Mesendoderm (in vitro differentiated cells): ENCODE data around the gene RHOT2.

ENCODE experiments used
- DNase-seq: peaks from one replicate; pipeline ENCODE4 v3.0.0; 2013
- H2AK5ac ChIP-seq: 2 replicates; pipeline ENCODE4 v1.6.1; 2013; ENCODE audit warnings: low read length, inconsistent platforms
- H2BK120ac ChIP-seq: 2 replicates; pipeline ENCODE4 v1.6.1; 2013; ENCODE audit warnings: low read depth, mild to moderate bottlenecking, low read length, moderate library complexity, mixed read lengths
- H2BK15ac ChIP-seq: replicated peaks from 2 replicates; pipeline ENCODE4 v1.6.1; 2013; ENCODE audit warnings: low read depth, mild to moderate bottlenecking, moderate library complexity
- H2BK5ac ChIP-seq: 2 replicates; pipeline ENCODE4 v1.6.1; 2013; ENCODE audit warnings: low read length, inconsistent platforms
- H3K18ac ChIP-seq: 2 replicates; pipeline ENCODE4 v1.6.1; 2013; ENCODE audit warnings: mild to moderate bottlenecking, low read length, mixed read lengths
- H3K23ac ChIP-seq: one replicate; pipeline ENCODE4 v1.6.1; 2013; ENCODE audit warnings: low read length
- H3K27ac ChIP-seq: 2 replicates; pipeline ENCODE4 v1.5.1; 2013; ENCODE audit warnings: low read depth, mild to moderate bottlenecking, inconsistent platforms, low read length, moderate library complexity
- H3K27me3 ChIP-seq: 2 replicates; pipeline ENCODE4 v1.6.1; 2013; ENCODE audit warnings: low read length, control low read depth, mild to moderate bottlenecking, inconsistent platforms; ENCODE audit not compliant: insufficient read depth, poor library complexity
- H3K36me3 ChIP-seq: 2 replicates; pipeline ENCODE4 v1.6.1; 2013; ENCODE audit warnings: low read length, inconsistent platforms; ENCODE audit not compliant: control insufficient read depth, insufficient read depth
- H3K4ac ChIP-seq: one replicate; pipeline ENCODE4 v1.6.1; 2013; ENCODE audit warnings: low read depth, mild to moderate bottlenecking, low read length, moderate library complexity
- H3K4me1 ChIP-seq: 2 replicates; pipeline ENCODE4 v1.6.1; 2013; ENCODE audit warnings: low read depth, low read length, inconsistent platforms; ENCODE audit not compliant: control insufficient read depth
- H3K4me2 ChIP-seq: 2 replicates; pipeline ENCODE4 v1.6.1; 2013; ENCODE audit warnings: low read length
- H3K4me3 ChIP-seq: 2 replicates; pipeline ENCODE4 v1.5.1; 2013; ENCODE audit warnings: mild to moderate bottlenecking, low read length
- H3K56ac ChIP-seq: one replicate; pipeline ENCODE4 v1.6.1; 2013; ENCODE audit warnings: low read length
- H3K79me1 ChIP-seq: 2 replicates; pipeline ENCODE4 v1.6.1; 2013; ENCODE audit warnings: low read length, inconsistent platforms
- H3K79me2 ChIP-seq: 2 replicates; pipeline ENCODE4 v1.6.1; 2013; ENCODE audit warnings: mild to moderate bottlenecking, low read length; ENCODE audit not compliant: control insufficient read depth, insufficient read depth
- H3K9ac ChIP-seq: 2 replicates; pipeline ENCODE4 v1.6.1; 2013; ENCODE audit warnings: low read length, inconsistent platforms
- H4K5ac ChIP-seq: one replicate; pipeline ENCODE4 v1.6.1; 2013; ENCODE audit warnings: low read length
- H4K8ac ChIP-seq: one replicate; pipeline ENCODE4 v1.6.1; 2013; ENCODE audit warnings: low read depth, mild to moderate bottlenecking, control low read depth, low read length, moderate library complexity
- WGBS: extraction: QIAGEN DNeasy Blood & Tissue Kit; methylation state at CpG from one replicate; pipeline ENCODE4 v1.1.7; 2013; ENCODE audit warnings: low lambda C conversion rate, missing lambda C conversion rate; ENCODE audit not compliant: insufficient coverage; ENCODE audit errors: extremely low coverage; 5-methylcytosine and 5-hydroxymethylcytosine counted together

Gene RHOT2

DNA sequence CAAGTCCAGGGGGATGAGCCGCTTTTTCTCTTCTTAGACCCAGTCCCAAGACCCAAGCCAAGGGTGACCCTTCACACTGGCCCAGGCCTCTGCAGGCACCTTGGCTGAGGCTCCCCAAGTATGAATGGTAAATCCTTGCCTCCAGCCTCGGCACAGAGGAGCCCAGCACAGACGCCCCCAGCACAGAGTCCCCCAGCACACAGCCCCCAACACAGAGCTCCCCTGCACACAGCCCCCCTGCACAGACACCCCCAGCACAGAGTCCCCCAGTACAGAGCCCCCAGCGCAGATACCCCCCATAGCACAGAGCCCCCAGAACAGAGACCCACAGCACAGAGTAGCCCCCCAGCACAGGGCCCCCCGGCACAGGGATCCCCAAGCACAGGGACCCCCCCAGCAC, 27.3 kb upstream of the RHOT2 start:
- H3K27me3 ChIP-seq, result no peaks in the 10 kb centered on the region
- H4K5ac ChIP-seq, result no peak overlapping the region
- no peak overlapping the region for H3K23ac ChIP-seq
- H3K56ac ChIP-seq, result no peak overlapping the region
- H3K4me3 ChIP-seq, result no peak overlapping the region
- no peaks in the 10 kb centered on the region for H3K79me2 ChIP-seq
- H2BK120ac ChIP-seq, result no peak overlapping the region
- no peak overlapping the region for H4K8ac ChIP-seq
- no peak overlapping the region for H3K4me2 ChIP-seq
- H2BK5ac ChIP-seq, result no peak overlapping the region
- WGBS, result no CpG with 5 or more reads among the region's 5 CpGs
- peaks cover 3% of the 10 kb centered on the region for H3K4me1 ChIP-seq
- H2AK5ac ChIP-seq, result no peak overlapping the region
- H3K9ac ChIP-seq, result no peak overlapping the region
- H3K79me1 ChIP-seq, result no peaks in the 10 kb centered on the region
- H3K27ac ChIP-seq, result no peak overlapping the region
- no peak overlapping the region for H3K18ac ChIP-seq
- no peaks in the 10 kb centered on the region for H3K36me3 ChIP-seq
- no peak for DNase-seq
- H2BK15ac ChIP-seq, result no peak overlapping the region
- no peak overlapping the region for H3K4ac ChIP-seq

DNA sequence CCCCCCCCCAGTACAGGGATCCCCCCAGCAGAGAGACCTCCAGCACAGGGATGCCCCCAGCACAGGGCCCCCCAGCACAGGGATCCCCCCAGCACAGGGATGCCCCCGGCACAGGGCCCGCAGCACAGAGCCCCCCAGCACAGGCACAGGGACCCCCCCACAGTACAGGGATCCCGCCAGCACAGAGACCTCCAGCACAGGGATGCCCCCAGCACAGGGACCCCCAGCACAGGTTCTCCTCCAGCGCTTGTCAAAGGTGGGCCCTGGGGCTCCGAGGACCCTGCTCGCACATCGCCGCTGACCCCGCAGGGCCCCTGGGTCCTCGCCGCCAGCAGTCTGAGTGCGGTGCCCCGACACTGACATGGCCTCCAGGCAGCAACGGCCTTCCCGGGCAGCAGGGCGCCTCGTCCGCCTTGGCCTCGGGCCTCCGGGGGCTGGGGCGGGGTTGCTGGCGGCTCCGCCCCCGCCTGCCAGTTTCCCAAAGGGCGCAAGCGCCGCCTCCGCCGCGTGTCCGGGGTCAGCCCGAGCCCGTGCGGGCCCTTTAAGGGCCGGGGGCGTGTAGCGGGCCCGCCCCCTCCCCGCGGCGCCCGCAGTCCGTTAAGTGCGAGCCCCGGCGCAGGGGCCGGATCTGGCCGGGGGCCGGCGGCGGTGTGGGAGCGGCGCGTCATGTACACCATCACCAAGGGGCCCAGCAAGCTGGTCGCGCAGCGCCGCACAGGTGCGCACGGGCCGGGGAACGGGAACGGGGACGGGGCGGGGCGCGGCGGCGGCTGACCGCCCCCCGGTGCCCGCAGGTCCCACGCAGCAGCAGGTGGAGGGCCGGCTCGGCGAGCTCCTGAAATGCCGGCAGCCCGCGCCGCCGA, 26.4 kb upstream of the RHOT2 start, which contains the start of gene MCRIP2:
TSS of gene MCRIP2 (plus strand) at position 503 of the 863 bp plus-strand sequence. CDS start at position 667, 164 bp downstream.
- H2BK5ac ChIP-seq, result no peak within 1 kb of the TSS
- no peaks in the 10 kb centered on the region for H3K36me3 ChIP-seq
- no peaks in the 10 kb centered on the region for H3K79me2 ChIP-seq
- peak within 1 kb of the TSS; percentile 44 for H3K18ac ChIP-seq
- peak within 1 kb of the TSS; percentile 92 for H3K56ac ChIP-seq
- no peak within 1 kb of the TSS for H3K27ac ChIP-seq
- WGBS, result no CpG with 5 or more reads among the region's 81 CpGs
- H3K4me1 ChIP-seq, result peaks cover 3% of the 10 kb centered on the region
- H3K4me3 ChIP-seq, result peak within 1 kb of the TSS; percentile 39
- H4K5ac ChIP-seq, result no peak within 1 kb of the TSS
- no peak within 1 kb of the TSS for H2BK15ac ChIP-seq
- no peaks in the 10 kb centered on the region for H3K79me1 ChIP-seq
- peak within 1 kb of the TSS; percentile 81 for H3K9ac ChIP-seq
- H2BK120ac ChIP-seq, result no peak within 1 kb of the TSS
- H3K4ac ChIP-seq, result no peak within 1 kb of the TSS
- peak within 1 kb of the TSS; percentile 66 for H3K23ac ChIP-seq
- peak within 1 kb of the TSS; percentile 74 for H3K4me2 ChIP-seq
- no peak within 1 kb of the TSS for H2AK5ac ChIP-seq
- peak; percentile 76 for DNase-seq
- no peak within 1 kb of the TSS for H4K8ac ChIP-seq
- no peaks in the 10 kb centered on the region for H3K27me3 ChIP-seq

DNA sequence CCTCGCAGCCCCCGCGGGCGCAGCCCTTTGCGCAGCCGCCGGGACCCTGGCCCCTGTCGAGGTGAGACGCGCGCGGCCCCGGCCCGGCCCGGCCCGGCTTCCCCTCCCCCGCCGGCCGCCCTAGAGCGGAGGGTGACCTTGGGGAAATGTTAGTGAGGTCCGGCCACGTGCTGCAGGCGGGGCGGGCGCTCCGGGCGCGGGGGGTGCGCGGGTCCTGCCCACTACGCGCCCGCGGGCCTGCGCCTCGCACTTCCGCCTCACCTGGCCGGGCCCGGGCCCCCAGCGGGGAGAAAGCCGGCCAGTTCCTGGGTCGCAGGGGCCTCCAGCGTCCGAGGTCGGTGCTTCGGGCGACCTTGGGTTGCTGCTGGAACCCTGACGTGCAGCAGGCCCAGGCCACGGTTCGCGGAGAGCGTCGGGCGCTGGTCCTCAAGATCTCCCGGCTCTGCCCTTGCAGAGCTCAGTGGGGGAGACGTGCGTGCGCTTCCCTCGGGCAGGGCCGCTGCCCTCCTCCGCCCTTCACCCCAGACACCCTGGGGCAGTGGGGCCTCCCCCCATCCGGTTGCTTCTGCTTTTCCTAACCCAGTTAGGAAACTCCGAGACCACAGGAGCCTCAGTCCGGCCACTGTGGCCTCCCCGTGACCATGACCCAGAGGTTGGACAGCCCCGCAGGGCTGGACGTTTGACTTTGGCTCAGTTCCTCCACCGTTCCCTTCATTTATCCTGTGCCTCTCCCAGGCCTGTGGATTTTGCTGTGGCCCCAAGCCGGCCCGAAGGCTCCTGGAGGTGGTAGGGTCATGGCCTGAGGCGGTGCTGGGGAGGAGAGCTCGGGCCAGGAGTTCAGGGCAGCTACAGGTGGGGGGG, 25.5 kb upstream of the RHOT2 start:
- Histone ChIP-seq H2AK5ac (no peak overlapping the region), H3K18ac (peak overlapping the region; percentile 44), H3K4ac (no peak overlapping the region), H3K36me3 (no peaks in the 10 kb centered on the region), H3K27ac (no peak overlapping the region), H2BK120ac (no peak overlapping the region), H3K9ac (peak overlapping the region; percentile 78), H3K27me3 (no peaks in the 10 kb centered on the region), H4K8ac (no peak overlapping the region), H3K4me1 (peaks cover 3% of the 10 kb centered on the region), H2BK5ac (no peak overlapping the region), H4K5ac (no peak overlapping the region), H3K4me2 (peak overlapping the region; percentile 64), H3K79me2 (no peaks in the 10 kb centered on the region), H3K23ac (no peak overlapping the region), H3K79me1 (no peaks in the 10 kb centered on the region), H3K4me3 (peak overlapping the region; percentile 39), H3K56ac (peak overlapping the region; percentile 83), H2BK15ac (no peak overlapping the region)
- WGBS, result no CpG with 5 or more reads among the region's 72 CpGs
- DNase-seq, result peak; percentile 23

DNA sequence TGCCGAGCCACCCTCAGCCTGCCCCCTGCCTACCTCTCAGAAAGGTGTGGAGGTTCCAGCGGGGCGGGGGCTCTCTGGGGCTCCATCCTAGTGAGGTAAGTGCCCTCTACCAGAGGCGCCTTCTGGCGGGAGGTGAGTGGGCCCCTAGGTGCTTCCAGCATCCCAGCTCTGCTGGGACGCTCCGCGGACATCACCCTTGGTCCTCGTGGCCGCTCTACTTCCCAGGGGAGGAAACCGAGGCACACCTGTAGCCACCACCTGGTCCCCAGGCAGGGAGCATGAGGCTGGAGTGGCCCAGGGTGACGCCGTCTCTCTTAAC, 24.9 kb upstream of the RHOT2 start:
- WGBS, result no CpG with 5 or more reads among the region's 13 CpGs
- H2BK15ac ChIP-seq, result no peak overlapping the region
- H2BK5ac ChIP-seq, result no peak overlapping the region
- H3K18ac ChIP-seq, result no peak overlapping the region
- no peak overlapping the region for H4K5ac ChIP-seq
- no peaks in the 10 kb centered on the region for H3K36me3 ChIP-seq
- H3K56ac ChIP-seq, result no peak overlapping the region
- H3K9ac ChIP-seq, result no peak overlapping the region
- H4K8ac ChIP-seq, result no peak overlapping the region
- H3K27ac ChIP-seq, result no peak overlapping the region
- H2BK120ac ChIP-seq, result no peak overlapping the region
- no peak overlapping the region for H3K4ac ChIP-seq
- no peak overlapping the region for H3K23ac ChIP-seq
- H3K79me1 ChIP-seq, result no peaks in the 10 kb centered on the region
- H3K4me2 ChIP-seq, result no peak overlapping the region
- H3K4me1 ChIP-seq, result no peaks in the 10 kb centered on the region
- no peak overlapping the region for H2AK5ac ChIP-seq
- no peak overlapping the region for H3K4me3 ChIP-seq
- H3K79me2 ChIP-seq, result no peaks in the 10 kb centered on the region
- no peak for DNase-seq
- no peaks in the 10 kb centered on the region for H3K27me3 ChIP-seq

DNA sequence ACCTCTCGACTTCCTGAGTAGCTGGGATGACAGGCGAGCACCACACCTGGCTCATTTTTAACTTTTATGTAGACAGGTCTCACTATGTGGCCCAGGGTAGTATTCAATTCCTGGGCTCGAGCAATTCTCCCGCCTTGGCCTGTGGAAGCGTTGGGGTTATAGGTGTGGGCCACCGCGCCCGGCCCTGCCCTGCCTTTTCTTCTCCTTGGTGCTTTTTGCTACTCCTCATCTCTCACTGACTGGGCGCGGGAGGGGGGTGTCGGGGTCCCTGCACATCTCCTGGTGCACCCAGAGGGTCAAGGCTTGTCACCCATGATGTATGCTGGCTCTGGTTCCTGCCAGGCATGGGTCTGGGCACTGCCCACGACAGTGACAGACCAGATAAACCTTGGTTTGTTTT, 23.4 kb upstream of the RHOT2 start:
- Histone ChIP-seq H3K79me2 (no peaks in the 10 kb centered on the region), H2AK5ac (no peak overlapping the region), H2BK5ac (no peak overlapping the region), H3K4me2 (no peak overlapping the region), H4K8ac (no peak overlapping the region), H3K4me1 (no peaks in the 10 kb centered on the region), H3K18ac (no peak overlapping the region), H3K4me3 (no peak overlapping the region), H3K27ac (no peak overlapping the region), H3K4ac (no peak overlapping the region), H3K9ac (no peak overlapping the region), H2BK120ac (no peak overlapping the region), H3K56ac (no peak overlapping the region), H3K36me3 (no peaks in the 10 kb centered on the region), H3K27me3 (no peaks in the 10 kb centered on the region), H4K5ac (no peak overlapping the region), H3K23ac (no peak overlapping the region), H3K79me1 (no peaks in the 10 kb centered on the region), H2BK15ac (no peak overlapping the region)
- DNase-seq, result no peak
- no CpG with 5 or more reads among the region's 12 CpGs for WGBS
